Stimulated activated CD4-positive, alpha-beta T cell treated with anti-CD3 and anti-CD28 coated beads, Interleukin-4, amount 100 ng/mL, for 24 hours (primary cell): ENCODE measurements around the gene TFCP2.
"Not testable (repeated sequence)": the region's sequence is repeated elsewhere in the genome, so short reads cannot be mapped to it uniquely, and the experiment has no call there.

Experiments used
- DNase-seq: peaks from one replicate; pipeline ENCODE4 v3.0.0-alpha.2; 2020

TFCP2 gene

GRCh38 chr12:51147309-51147708 lies 25.6 kb downstream of the TFCP2 start:
- no peak for DNase-seq

- no peak for DNase-seq
Measured at GRCh38 chr12:51139292-51139844, 33.6 kb downstream of the TFCP2 start.

DNA sequence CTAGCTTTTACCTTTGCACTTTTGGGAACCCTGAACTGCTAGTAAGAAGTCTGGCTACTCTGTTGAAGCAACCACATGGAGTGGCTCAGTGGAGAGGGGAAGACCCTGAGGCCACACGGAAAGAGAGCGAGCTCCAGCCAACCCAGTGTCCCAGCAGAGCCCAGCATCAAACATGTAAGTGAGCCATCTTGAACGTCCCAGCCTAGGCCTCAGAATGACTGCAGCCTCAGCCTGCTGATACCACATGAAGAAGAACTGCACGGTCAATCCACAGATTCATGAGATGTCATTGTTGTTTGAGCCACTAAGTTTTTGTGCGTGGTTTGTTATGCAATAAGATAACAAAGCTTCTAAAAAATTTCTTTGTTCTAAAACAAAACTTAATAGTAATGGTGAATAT lies 40.2 kb downstream of the TFCP2 start:
- DNase-seq: no peak

DNA sequence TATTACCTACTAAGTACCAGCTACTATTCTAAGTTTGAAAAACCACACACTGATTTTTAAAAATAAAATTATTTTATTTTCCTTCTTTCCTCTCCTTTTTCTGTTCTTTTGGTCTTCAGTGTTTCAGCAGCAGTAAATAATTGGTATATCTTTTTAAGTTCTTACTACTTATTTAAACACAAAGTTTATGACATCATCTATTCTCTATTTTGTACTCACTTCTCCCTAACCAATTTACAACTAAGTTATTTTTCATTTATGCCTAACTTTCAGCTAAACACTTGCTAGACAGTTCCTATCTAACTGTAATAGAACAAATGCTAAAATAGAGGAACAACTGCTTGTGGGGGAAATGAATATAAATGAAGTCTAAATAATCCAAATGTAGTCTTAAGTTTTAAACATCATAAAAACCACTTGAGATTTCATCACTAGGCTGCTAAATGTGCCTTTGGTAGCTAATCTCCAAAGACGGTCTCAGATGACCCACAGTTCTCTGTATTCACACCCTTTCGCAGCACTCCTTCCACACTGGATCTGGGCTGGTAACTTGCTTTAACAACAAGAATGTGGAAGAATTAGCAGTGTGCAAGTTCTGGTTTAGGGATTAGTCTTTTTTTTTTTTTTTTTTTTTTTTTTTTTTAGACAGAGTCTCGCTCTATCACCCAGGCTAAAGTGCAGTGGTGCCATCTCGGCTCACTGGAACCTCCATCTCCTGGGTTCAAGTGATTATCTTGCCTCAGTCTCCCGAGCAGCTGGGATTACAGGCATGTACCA lies 41.0 kb downstream of the TFCP2 start:
- no peak for DNase-seq

GRCh38 chr12:51128919-51129318 lies 44.0 kb downstream of the TFCP2 start:
- DNase-seq: no peak

DNA sequence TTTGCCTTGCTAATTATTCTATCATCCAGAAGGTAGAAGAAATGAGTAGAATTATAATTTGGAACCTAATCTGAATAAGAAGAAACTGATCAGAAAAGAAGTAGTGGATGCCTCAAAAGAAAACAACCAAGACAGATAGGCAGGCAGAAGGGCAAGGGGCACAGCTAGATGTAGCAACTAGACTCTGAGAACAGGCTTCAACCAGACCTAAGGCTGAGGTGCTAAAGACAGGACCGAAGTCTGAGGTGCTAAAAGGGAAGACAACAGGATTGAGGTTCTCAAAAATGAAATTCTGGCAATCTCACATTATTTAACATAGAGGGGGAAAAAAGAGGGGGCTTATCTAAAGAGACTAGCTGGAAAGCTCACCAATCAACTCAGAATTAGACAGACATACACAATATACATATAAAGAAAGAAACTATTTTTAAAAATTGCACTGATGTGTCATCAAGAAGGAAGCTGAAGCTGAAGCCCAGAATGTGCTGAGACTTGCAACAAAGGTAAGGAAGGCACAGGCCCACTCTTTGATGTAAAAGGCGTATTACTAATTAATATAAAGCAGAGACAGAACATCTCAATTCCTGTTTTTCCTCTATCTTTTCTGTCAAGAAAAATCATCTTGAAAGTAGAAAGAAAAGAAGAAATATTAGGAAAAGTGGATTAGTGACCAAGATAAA lies 45.7 kb downstream of the TFCP2 start:
- no peak for DNase-seq

- no peak for DNase-seq
Measured at GRCh38 chr12:51126297-51126696, 46.6 kb downstream of the TFCP2 start.

- no peak for DNase-seq
Measured at GRCh38 chr12:51124504-51124903, 48.4 kb downstream of the TFCP2 start.

DNA sequence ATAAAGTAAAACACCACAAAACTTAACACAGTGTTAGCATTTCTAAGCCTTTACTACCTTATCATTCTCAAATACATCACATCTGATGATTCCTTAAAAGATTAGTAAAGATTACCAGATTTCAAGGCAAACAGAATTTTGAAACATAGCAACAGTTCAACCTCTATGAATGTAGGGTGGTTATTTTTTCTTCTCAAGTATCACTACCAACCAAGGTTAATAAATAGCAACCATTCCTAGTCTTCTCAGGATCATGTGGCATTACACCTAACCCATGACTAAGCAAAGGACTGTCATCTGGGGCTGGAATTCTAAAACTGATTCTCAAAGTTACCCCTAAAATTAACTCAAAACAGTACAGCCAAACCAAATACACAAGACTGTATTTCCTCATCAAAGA lies 50.1 kb downstream of the TFCP2 start:
- no peak for DNase-seq

DNA sequence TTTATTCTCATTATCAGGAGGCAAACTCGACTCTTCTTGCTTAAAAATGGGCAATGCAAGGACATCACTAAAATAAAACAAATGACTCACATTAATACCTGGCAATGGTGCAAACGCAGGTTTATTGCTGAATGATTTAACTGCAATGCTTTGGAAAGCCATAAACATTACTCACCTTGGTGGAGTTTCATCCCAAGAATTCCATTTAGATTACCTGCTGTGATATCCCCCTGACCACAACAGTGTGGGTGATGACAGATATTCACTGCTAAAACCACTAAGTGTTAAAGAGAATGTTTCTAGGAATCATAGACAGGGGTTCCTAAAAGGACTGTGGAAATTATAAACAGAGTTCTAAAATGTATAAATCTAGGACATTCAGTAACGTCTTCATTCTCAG lies 54.2 kb downstream of the TFCP2 start:
- DNase-seq: no peak

DNA sequence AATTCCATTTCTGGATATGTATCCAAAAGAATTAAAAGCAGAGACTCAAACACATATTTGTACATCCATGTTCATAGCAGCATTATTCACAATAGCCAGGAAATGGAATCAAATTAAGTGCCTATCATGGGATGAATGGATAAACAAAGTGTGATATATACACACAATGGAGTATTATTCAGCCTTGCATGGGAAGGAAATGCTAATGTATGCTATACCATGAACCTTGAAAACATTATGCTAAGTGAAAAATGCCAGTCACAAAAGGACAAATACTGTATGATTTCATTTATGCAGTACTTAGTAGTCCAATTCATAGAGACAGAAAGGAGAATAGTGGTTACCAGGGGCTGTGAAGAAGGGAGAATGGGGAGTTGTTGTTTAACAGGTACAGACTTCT lies 57.4 kb downstream of the TFCP2 start:
- DNase-seq: no peak

GRCh38 chr12:51108136-51108535 lies 64.8 kb downstream of the TFCP2 start:
- no peak for DNase-seq

GRCh38 chr12:51103977-51104376 lies 69.0 kb downstream of the TFCP2 start:
- DNase-seq: no peak

GRCh38 chr12:51098611-51099010 lies 74.3 kb downstream of the TFCP2 start:
- no peak for DNase-seq

DNA sequence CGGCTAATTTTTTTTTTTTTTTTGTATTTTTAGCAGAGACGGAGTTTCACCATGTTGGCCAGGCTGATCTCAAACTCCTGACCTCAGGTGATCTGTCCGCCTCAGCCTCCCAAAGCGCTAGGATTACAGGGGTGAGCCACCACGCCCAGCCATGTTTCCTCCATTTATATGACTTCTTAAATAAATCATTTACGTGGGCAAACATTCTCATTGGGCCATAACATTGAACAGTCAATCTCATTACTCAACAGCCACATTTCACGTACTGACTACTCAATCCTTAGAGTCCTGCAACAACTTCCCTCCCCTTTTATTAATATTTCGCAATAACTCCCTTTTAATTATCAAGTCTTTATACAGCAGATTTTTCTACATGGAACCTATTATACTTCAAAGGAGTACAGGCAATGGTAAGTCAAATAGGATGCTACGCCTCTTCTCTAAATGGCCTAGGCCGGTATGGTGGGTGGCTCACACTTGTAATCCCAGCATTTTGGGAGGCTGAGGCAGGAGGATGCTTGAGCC lies 82.2 kb downstream of the TFCP2 start:
- DNase-seq: no peak

- DNase-seq: peak; percentile 37
Measured at GRCh38 chr12:51087818-51088217, 85.1 kb downstream of the TFCP2 start.

DNA sequence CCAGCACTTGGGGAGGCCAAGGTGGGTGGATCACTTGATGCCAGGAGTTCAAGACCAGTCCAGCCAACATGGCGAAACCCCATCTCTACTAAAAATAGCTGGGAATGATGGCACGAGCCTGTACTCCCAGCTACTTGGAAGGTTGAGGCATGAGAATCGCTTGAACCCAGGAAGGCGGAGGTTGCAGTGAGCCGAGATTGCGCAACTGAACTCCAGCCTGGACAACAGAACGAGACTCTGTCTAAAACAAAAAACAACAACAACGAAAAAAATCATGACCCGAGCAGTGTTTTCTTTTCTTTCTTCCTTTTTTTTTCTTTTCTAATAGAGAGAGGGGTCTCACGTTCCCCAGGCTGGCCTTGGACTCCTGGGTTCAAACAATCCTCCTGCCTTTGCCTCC lies 86.0 kb downstream of the TFCP2 start:
- DNase-seq: no peak

DNA sequence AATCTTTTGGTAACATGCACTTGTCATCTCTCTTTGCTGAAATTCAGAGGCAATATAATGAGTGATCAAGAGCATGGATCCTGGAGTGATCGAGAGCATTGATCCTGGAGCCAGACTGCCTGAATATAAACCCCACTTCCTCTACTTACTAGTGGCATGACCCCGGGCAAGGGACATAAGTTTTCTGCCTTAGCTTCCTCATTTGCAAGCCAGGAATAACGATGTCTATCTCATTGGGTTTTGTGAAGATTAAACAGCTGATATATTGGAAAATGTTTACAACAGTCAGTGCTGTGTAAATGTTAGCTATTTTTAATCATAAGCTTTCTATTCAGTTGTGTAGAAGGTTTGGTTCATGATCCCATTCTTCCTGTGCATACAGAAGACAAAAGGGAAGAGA lies 87.2 kb downstream of the TFCP2 start:
- DNase-seq: no peak

DNA sequence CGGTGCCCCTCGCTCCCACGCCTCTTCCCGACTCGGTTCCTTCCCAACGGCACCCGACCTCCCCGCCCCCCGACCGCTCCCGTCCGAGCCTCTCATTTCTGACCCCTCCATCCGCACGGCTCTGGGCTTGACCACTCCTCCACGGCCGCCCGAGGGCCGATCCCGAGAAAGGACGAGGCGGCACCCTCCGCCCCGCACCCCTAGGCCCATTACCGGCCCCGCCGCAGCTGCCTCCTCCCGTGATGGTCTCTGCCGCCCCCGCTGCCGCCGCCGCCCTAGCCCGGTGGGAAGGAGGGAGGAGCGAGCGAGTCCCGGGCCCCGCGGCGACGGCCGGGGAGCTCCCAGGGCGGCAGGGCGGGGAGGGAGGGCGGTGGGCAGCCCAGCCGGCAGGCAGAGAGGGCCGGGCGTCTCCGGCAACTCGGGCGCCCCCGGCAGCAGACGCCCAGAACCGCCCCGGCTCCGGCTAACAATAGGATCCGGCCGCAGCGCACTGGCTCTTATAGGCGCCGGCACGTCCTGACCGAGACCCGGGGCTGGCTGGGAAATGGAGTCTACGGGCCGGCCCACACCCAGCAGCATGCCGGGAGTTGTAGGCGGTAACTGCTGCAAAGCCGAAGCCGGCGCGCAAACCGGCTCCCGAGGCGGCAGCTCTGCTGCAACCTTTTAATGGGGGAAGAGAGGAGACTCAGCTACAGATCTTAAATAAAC lies 89.7 kb downstream of the TFCP2 start, which contains the start of gene CSRNP2:
Gene CSRNP2 (minus strand): TSS at position 471 of the 708 bp plus-strand sequence. CDS start 7,035 bp downstream, outside the sequence.
- DNase-seq: peak; percentile 95

- DNase-seq: peak; percentile 30
Measured at GRCh38 chr12:51082561-51083125, 90.3 kb downstream of the TFCP2 start.

DNA sequence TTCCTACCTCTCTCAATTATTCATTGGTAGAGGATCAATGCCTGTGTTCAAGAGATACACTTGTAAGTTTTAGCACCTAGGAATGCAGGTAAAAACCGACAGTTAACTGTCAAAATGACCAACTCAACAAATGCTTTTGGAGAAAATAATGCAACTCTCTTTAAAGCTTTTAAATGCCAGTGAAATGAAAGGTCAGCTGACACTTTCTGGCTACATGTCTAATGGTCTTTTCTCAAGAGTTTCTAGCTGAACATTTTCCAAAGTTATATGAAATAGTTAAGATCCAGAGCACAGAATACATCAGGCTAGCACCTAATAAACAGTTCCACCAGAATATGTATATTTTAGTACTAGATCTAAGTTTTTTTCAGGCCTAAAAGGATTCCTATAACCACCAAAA lies 91.5 kb downstream of the TFCP2 start:
- no peak for DNase-seq

DNA sequence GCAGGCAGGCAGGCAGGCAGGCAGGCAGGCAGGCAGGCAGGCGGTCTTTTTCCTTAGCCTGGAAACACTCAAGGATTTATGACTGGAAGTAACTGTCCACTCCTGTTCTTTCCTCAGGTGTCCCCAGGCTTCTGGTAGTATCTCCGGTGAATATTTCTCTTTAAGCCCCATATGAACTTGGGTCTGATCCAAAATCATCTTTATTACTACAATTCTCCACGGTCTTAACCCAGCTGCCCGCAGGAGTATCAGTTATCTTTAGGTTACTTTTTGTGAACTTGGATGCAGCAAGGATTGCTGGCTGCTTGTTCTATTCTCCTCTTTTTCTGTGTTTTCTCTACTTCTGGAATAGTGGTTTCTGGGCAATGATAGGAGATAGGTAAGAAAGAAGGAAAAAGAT lies 92.8 kb downstream of the TFCP2 start:
- no peak for DNase-seq

GRCh38 chr12:51078866-51079265 lies 94.1 kb downstream of the TFCP2 start:
- DNase-seq: not testable (repeated sequence)
